Peyer's patch (tissue), 4 donors: ENCODE measurements around the gene PTOV1.

Experiments used
- CTCF ChIP-seq, 6 experiments: fragments of 450-650 bp in 4 of 6; fragments of 200-600 bp in 2 of 6; sonication (generic) in 1 of 6; IDR thresholded peaks; one replicate each; pipeline ENCODE4 v1.5.1; 2017 to 2019; ENCODE audit warnings: antibody characterized with exemption in 6 of 6, mild to moderate bottlenecking in 3 of 6, moderate library complexity in 1 of 6
- POLR2A ChIP-seq, 2 donors: fragments of 450-650 bp; IDR thresholded peaks; one replicate each; pipeline ENCODE4 v1.5.1; 2017; ENCODE audit warnings: antibody characterized with exemption in 2 of 2, mild to moderate bottlenecking in 2 of 2, moderate library complexity in 2 of 2

DNA sequence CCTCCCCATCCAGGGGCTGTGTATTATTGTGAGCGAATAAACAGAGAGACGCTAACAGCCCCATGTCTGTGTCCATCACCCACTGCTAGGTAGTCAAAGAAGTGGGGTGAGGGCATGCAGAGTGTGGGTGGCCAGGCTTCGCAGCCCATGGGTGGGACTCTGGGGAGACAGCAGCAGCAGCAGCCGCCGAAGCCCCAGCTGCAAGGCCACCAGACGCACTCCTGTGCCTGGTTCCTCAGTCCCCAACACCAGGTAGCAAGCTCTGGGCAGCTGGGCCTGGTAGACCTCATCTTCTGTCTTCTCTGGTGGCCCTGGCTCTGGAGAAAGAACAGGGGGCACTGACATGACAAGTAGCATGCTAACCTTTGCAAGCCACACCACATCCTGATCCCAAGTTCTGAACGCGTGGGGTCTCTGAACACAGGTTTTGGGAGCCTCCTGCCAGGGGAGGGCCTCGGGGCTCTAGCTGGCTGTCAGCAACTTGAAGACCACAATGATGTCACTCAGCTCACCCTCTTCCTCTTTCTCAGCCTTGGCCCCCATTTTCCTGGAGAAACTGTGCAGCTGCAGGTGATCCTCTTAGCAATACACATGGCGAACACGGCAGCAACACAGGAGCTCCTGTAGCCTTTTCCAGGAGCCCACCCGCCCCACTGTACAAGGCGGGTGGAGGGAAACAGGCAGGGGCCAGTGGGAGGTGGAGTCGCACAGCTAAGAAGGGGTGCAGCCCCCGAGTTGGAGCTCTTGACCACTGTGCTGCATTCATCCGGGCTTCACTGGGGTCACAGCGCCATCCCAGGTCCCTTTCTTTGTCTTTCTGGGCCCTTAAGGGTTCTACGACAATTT lies 43.7 kb upstream of the PTOV1 start:
- TF ChIP-seq CTCF (IDR thresholded peaks at IDR 0.05) (no peak), POLR2A (IDR thresholded peaks at IDR 0.05) (no peak)
